Brain microvascular endothelial cell (primary cell): ENCODE measurements around the gene NTNG1.
"Not testable (repeated sequence)": the region's sequence is repeated elsewhere in the genome, so short reads cannot be mapped to it uniquely, and the experiment has no call there.

ENCODE experiments used
- DNase-seq: peaks from one replicate; pipeline ENCODE4 v3.0.0-alpha.2; 2020
- H3K27ac ChIP-seq: fragments of 250-450 bp; sonication (Bioruptor Pico); 2 replicates; pipeline ENCODE4 v1.5.1; 2020; ENCODE audit warnings: mild to moderate bottlenecking, moderate library complexity
- H3K27me3 ChIP-seq: fragments of 250-450 bp; sonication (Bioruptor Pico); replicated peaks from 2 replicates; pipeline ENCODE4 v1.5.1; 2020; ENCODE audit warnings: mild to moderate bottlenecking
- H3K36me3 ChIP-seq: fragments of 250-450 bp; sonication (Bioruptor Pico); replicated peaks from 2 replicates; pipeline ENCODE4 v1.5.1; 2020; ENCODE audit warnings: mild to moderate bottlenecking
- H3K4me3 ChIP-seq: 2 replicates; pipeline ENCODE4 v1.5.1; 2011; ENCODE audit warnings: low read depth, mild to moderate bottlenecking, control low read depth, low read length, moderate library complexity
- CTCF ChIP-seq: IDR thresholded peaks from 2 replicates; pipeline ENCODE4 v1.5.1; 2011; ENCODE audit warnings: low read depth, mild to moderate bottlenecking, moderate library complexity, low read length, control low read depth, inconsistent platforms; ENCODE audit errors: missing control alignments
- in situ Hi-C: cut with HindIII; loops from 2 replicates; pipeline ENCODE4 v1.10.0; 2017; ENCODE audit warnings: low sequenced_read_pairs, low pct_ligation_motif_present

The NTNG1 gene

GRCh38 chr1:107230121-107230520, 89.3 kb downstream of the NTNG1 start:
- Histone ChIP-seq H3K36me3 (no peaks in the 10 kb centered on the region), H3K27ac (no peak overlapping the region), H3K27me3 (no peaks in the 10 kb centered on the region), H3K4me3 (no peak overlapping the region)
- DNase-seq, result no peak
- TF ChIP-seq CTCF, result no peak
- in situ Hi-C loops, result no loop called here

- Histone ChIP-seq H3K27ac (no peak overlapping the region), H3K27me3 (no peaks in the 10 kb centered on the region), H3K36me3 (no peaks in the 10 kb centered on the region), H3K4me3 (no peak overlapping the region)
- in situ Hi-C loops, result no loop called here
- no peak for TF ChIP-seq CTCF
- DNase-seq, result no peak
Observed at GRCh38 chr1:107231291-107231690, 90.5 kb downstream of the NTNG1 start.

DNA sequence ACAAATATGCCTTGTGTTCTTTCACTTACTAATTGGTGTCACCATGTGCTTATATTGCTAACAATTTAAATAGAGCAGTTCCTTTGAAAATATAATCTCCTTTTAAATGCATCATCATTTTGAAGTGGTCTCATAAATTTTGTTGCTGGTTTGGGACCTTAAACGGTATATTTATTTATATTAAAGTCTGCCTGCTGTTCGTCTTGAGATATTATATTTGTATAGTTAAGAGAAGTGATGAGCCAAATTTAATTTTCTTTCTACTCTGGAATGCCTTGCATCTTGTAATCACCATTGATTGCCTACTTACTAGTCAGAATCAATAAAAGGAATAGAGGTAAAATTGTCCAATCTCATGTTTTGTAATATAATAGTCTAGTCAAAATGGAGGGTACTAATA, 91.6 kb downstream of the NTNG1 start:
- TF ChIP-seq CTCF, result no peak
- Histone ChIP-seq H3K27ac (no peak overlapping the region), H3K27me3 (no peaks in the 10 kb centered on the region), H3K4me3 (no peak overlapping the region), H3K36me3 (no peaks in the 10 kb centered on the region)
- in situ Hi-C loops, result no loop called here
- DNase-seq, result no peak

- H3K27me3 ChIP-seq, H3K36me3 ChIP-seq, H3K27ac ChIP-seq, H3K4me3 ChIP-seq, DNase-seq, in situ Hi-C loops: not testable (repeated sequence)
Observed at GRCh38 chr1:107236760-107237159, 95.9 kb downstream of the NTNG1 start.

DNA sequence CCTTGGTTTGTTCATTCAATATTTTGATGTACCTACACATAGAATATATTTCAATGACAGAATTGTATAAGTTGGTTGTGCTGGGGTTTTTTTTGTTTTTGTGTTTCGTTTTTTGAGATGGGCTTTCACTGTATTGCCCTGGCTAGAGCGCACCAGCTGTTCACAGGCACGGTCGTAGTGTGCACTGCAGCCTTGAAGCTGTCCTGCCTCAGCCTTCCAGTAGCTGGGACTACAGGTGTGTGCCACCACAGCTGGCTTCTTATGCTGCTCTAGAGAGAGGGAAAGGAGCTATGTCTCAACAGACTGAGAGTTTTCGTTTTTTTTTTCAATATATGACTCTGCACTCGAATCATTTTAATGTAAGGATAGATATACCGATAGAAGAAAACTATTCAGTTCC, 102.6 kb downstream of the NTNG1 start:
- Histone ChIP-seq H3K4me3 (no peak overlapping the region), H3K36me3 (no peaks in the 10 kb centered on the region), H3K27me3 (no peaks in the 10 kb centered on the region), H3K27ac (no peak overlapping the region)
- no peak for TF ChIP-seq CTCF
- DNase-seq, result no peak
- in situ Hi-C loops, result no loop called here

- in situ Hi-C loops, result no loop called here
- no peak for TF ChIP-seq CTCF
- no peak overlapping the region for H3K27ac ChIP-seq
Observed at GRCh38 chr1:107244709-107245500, 104.1 kb downstream of the NTNG1 start.

More at GRCh38 chr1:107244709-107245500, 104.1 kb downstream of the NTNG1 start:
- no peaks in the 10 kb centered on the region for H3K27me3 ChIP-seq
- no peak for DNase-seq
- no peak overlapping the region for H3K4me3 ChIP-seq
- H3K36me3 ChIP-seq, result no peaks in the 10 kb centered on the region
